Measurements from ENCODE around the gene NAALADL2.
"Not testable (repeated sequence)": the region's sequence is repeated elsewhere in the genome, so short reads cannot be mapped to it uniquely, and the experiment has no call there.

The NAALADL2 gene

DNA sequence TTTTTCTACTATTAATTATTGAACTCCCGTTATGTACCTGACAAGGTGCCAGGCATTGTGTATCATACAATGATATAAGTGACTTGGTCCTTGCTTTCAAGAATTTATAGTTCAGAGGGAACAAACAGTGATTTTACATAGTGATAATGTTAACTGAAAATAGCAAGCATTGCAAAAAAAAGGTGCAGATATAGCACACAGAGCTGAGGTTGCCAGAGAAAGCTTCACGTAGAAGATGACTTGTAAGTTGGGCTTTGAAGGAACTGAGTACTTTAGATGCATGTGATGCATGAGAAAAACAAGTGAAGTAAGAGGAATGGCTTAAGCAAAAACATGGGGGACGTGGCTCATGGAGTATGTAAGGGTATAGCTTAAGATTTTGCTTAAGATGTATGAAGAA lies 584.5 kb downstream of the NAALADL2 start:
- no peak for DNase-seq

DNA sequence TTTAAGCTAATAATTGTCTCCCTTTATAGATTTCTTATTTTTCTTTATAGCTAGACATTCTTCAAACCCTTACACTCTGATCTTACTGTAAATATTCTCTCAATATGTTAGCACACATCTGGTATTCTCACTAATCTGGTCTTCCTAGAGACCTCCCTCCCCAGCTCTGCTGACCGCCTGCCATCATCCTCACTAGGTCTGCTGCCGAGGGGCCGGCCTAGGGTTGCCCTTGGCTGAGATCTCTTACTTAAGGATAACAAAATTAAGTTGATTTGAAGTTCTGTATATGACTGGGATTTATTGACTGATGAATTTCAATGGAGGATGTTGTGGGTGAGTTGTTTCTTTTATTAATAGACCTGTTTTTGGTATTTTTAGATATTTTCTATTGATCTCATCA lies 586.6 kb downstream of the NAALADL2 start:
- no peak for DNase-seq

- no peak for DNase-seq
Observed at GRCh38 chr3:175447521-175447920, 588.4 kb downstream of the NAALADL2 start.

DNA sequence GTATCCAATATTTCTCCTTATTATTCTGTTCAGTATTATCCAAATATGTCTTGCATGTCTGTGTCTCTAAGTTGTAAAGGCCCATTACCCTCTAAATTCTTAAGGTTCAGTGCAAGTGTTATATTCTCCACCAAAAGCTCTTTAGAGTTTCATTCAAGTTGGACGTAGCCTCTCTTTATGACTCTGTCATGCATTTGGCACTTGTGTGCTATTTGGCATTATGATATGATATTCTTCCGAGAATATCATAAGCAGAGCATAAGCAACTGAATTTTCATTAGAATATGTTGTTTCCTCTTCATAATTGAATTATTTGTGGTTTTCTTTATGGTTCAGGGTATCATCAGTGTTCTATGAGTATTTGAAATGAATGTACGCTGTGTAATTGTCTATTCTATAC lies 594.2 kb downstream of the NAALADL2 start:
- no peak for DNase-seq

GRCh38 chr3:175456466-175456865 lies 597.3 kb downstream of the NAALADL2 start:
- no peak for DNase-seq

- DNase-seq, result no peak
Observed at GRCh38 chr3:175457301-175457700, 598.2 kb downstream of the NAALADL2 start.

GRCh38 chr3:175460849-175461399 lies 601.8 kb downstream of the NAALADL2 start:
- not testable (repeated sequence) for DNase-seq

GRCh38 chr3:175464362-175464761 lies 605.2 kb downstream of the NAALADL2 start:
- no peak for DNase-seq

DNA sequence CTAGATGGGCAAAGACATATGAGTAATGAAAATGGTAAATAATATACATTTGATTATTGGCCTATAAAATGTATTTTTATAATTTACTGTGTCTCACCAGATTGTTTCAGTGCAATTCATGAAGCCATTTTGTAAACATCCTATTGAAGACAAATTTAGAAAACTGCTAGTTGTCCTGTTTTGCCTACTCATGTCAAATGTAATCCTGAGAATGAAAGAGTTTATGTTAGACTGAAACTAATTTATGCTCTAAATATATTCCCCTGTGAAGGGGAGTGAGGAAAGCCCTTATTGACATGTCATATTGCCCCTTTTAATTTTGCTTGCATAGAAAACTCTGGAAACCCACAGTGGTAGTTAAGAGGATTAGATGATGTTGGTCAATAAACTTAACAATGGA lies 610.0 kb downstream of the NAALADL2 start:
- DNase-seq, result no peak

DNA sequence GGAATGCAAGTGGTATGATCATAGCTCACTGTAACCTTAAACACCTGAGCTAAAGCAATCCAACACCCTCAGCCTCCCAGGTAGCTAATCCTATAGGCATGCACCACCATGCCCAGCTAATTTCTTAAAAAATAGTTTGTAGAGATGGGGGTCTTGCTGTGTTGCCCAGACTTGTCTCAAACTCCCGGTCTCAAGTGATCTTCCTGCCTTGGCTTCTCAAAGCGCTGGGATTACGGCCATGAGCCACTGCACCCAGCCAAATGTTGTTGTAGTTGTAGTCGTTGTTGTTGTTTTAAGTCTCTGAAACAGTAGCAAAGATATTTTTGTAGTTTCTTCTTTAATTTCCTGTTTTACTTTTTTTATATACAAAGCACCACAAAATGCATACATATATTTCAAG lies 616.6 kb downstream of the NAALADL2 start:
- no peak for DNase-seq

GRCh38 chr3:175476489-175476888 lies 617.4 kb downstream of the NAALADL2 start:
- no peak for DNase-seq

GRCh38 chr3:175477651-175478224 lies 618.6 kb downstream of the NAALADL2 start:
- no peak for DNase-seq

- DNase-seq, result no peak
Observed at GRCh38 chr3:175478301-175478700, 619.2 kb downstream of the NAALADL2 start.

- DNase-seq, result no peak
Observed at GRCh38 chr3:175479175-175479574, 620.0 kb downstream of the NAALADL2 start.

GRCh38 chr3:175479800-175480199 lies 620.7 kb downstream of the NAALADL2 start:
- DNase-seq, result no peak

- DNase-seq, result no peak
Observed at GRCh38 chr3:175484666-175485065, 625.5 kb downstream of the NAALADL2 start.

DNA sequence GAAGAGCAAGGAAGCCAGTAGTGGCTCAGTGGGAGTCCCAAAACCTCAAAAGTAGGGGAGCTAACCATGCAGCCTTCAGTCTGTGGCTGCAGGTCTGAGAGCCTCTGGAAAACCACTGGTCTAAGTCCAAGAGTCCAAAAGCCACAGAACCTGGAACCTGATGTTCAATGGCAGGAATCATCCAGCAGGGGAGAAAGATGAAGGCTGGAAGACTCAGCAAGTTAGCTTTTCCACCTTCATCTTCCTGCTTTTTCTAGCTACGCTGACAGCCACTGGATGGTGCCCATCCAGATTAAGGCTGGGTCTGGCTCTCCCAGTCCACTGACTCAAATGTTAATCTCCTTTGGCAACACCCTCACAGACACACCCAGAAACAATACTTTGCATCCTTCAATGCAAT lies 626.3 kb downstream of the NAALADL2 start:
- DNase-seq, result no peak

GRCh38 chr3:175486255-175486654 lies 627.1 kb downstream of the NAALADL2 start:
- DNase-seq, result no peak

DNA sequence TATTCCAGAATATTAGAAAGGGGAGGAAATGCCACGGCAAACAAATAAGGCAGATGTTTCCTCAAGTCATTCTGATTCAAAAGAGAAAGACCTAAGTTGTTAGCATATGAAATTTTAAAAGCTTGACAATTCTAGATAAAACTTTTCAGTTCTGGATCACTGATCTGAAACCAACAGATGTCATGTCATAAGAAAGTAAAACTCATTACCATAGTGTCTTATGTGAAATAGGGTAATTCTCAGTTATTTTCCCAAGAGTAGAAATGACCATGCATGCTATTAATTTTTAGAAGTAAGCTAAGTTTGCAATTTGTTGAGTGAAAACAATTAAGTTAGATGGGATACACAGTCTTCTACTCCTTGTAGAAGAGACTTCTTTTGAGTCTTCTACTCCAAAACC lies 630.3 kb downstream of the NAALADL2 start:
- no peak for DNase-seq

DNA sequence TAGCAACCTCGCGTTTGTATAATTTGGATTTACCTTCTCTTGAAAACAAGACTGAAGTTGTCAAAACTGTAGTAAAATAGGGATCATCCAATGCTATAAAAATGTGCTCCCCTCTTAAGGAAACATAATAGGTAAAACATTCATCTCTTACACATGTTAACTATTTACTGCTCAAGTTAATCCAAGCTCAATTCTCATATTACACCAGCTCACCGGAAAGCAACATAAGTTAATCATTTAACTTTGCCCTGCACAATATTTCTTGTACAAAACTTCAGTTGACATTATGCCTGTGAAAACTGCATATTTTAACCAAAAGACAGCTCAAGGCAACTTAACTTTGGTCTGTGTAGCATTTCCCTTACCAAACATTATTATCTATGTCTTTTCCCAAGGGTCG lies 634.2 kb downstream of the NAALADL2 start:
- DNase-seq, result no peak

- DNase-seq, result no peak
Observed at GRCh38 chr3:175495331-175495730, 636.2 kb downstream of the NAALADL2 start.

DNA sequence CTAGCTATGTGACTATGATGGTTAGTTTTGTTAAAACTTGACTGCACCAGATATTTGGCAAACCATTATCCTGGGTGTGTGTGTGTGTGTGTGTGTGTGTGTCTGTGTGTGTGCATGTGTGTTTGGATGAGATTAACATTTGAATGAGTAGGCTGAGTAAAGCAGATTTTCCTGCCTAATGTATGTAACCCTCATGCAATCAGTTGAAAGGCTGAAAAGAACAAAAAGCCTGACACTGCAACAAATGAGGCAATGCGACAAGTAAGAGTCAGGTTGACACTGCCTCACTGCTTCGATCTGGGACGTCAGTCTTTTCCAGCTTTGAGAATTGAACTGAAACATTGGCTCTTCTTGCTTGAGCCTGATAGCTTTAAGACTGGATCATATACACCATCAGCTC lies 643.0 kb downstream of the NAALADL2 start:
- no peak for DNase-seq

- DNase-seq, result peak in 1 of 2 experiments; percentile 12
Observed at GRCh38 chr3:175511219-175511785, 652.2 kb downstream of the NAALADL2 start.

GRCh38 chr3:175512700-175513099 lies 653.6 kb downstream of the NAALADL2 start:
- no peak for DNase-seq

- DNase-seq, result no peak
Observed at GRCh38 chr3:175518459-175518858, 659.3 kb downstream of the NAALADL2 start.
